Trophoblast cell (in vitro differentiated cells and primary cell): ENCODE data around the gene NPAS1.

Experiments
- DNase-seq, 2 donors: peaks; one replicate each; pipeline ENCODE4 v3.0.0-alpha.2; 2016
- H2AFZ ChIP-seq: 2 replicates; pipeline ENCODE4 v1.6.1; 2013; ENCODE audit warnings: low read length, moderate library complexity, mild to moderate bottlenecking; ENCODE audit not compliant: insufficient read depth, poor library complexity
- H2AK5ac ChIP-seq: 2 replicates; pipeline ENCODE4 v1.6.1; 2013; ENCODE audit warnings: mild to moderate bottlenecking, low read length
- H2BK120ac ChIP-seq: 2 replicates; pipeline ENCODE4 v1.6.1; 2013; ENCODE audit warnings: low read length, mild to moderate bottlenecking, moderate library complexity; ENCODE audit not compliant: insufficient read depth, poor library complexity
- H2BK12ac ChIP-seq: 2 replicates; pipeline ENCODE4 v1.6.1; 2013; ENCODE audit warnings: mild to moderate bottlenecking, low read length, moderate library complexity
- H2BK5ac ChIP-seq: 2 replicates; pipeline ENCODE4 v1.6.1; 2013; ENCODE audit warnings: low read length, low read depth, moderate library complexity, mild to moderate bottlenecking; ENCODE audit not compliant: poor library complexity
- H3K14ac ChIP-seq: 2 replicates; pipeline ENCODE4 v1.6.1; 2013; ENCODE audit warnings: mild to moderate bottlenecking, low read length
- H3K18ac ChIP-seq: 2 replicates; pipeline ENCODE4 v1.6.1; 2013; ENCODE audit warnings: mild to moderate bottlenecking, low read length
- H3K23ac ChIP-seq: 2 replicates; pipeline ENCODE4 v1.6.1; 2013; ENCODE audit warnings: low read length
- H3K27ac ChIP-seq: 2 replicates; pipeline ENCODE4 v1.5.1; 2013; ENCODE audit warnings: low read depth, mild to moderate bottlenecking, inconsistent platforms, low read length, moderate library complexity
- H3K27me3 ChIP-seq: 2 replicates; pipeline ENCODE4 v1.6.1; 2013; ENCODE audit warnings: inconsistent platforms, mild to moderate bottlenecking, low read length, moderate library complexity; ENCODE audit not compliant: insufficient read depth
- H3K36me3 ChIP-seq, 2 experiments: 1 replicate in 1 of 2; 2 replicates in 1 of 2; pipeline ENCODE4 v1.6.1; 2013; ENCODE audit warnings: low read length in 2 of 2, mild to moderate bottlenecking in 2 of 2, moderate library complexity in 1 of 2; ENCODE audit not compliant: insufficient read depth in 2 of 2, control insufficient read depth in 1 of 2
- H3K4ac ChIP-seq: 2 replicates; pipeline ENCODE4 v1.6.1; 2013; ENCODE audit warnings: low read depth, mild to moderate bottlenecking, low read length, moderate library complexity
- H3K4me1 ChIP-seq, 2 experiments: 1 replicate in 1 of 2; 2 replicates in 1 of 2; pipeline ENCODE4 v1.6.1; 2013; ENCODE audit warnings: low read length in 2 of 2, mild to moderate bottlenecking in 2 of 2, moderate library complexity in 1 of 2; ENCODE audit not compliant: insufficient read depth in 2 of 2, control insufficient read depth in 1 of 2
- H3K4me2 ChIP-seq: 2 replicates; pipeline ENCODE4 v1.6.1; 2013; ENCODE audit warnings: inconsistent platforms, mild to moderate bottlenecking, low read length, moderate library complexity
- H3K4me3 ChIP-seq: 2 replicates; pipeline ENCODE4 v1.5.1; 2013; ENCODE audit warnings: mild to moderate bottlenecking, low read depth, low read length, inconsistent platforms
- H3K79me1 ChIP-seq: one replicate; pipeline ENCODE4 v1.6.1; 2013; ENCODE audit warnings: low read length
- H3K79me2 ChIP-seq: 2 replicates; pipeline ENCODE4 v1.6.1; 2013; ENCODE audit warnings: low read length, mild to moderate bottlenecking; ENCODE audit not compliant: control insufficient read depth, insufficient read depth, poor library complexity
- H3K9ac ChIP-seq: 2 replicates; pipeline ENCODE4 v1.6.1; 2013; ENCODE audit warnings: mild to moderate bottlenecking, low read length
- H3K9me3 ChIP-seq: 2 replicates; pipeline ENCODE4 v1.6.1; 2013; ENCODE audit warnings: low read depth, mild to moderate bottlenecking, control low read depth, inconsistent platforms, low read length; ENCODE audit not compliant: insufficient read depth
- H4K12ac ChIP-seq: 2 replicates; pipeline ENCODE4 v1.6.1; 2013; ENCODE audit warnings: low read depth, mild to moderate bottlenecking, low read length, moderate library complexity
- H4K8ac ChIP-seq: 2 replicates; pipeline ENCODE4 v1.6.1; 2013; ENCODE audit warnings: low read depth, mild to moderate bottlenecking, low read length, moderate library complexity
- H4K91ac ChIP-seq: one replicate; pipeline ENCODE4 v1.6.1; 2013; ENCODE audit warnings: low read depth, mild to moderate bottlenecking, low read length, moderate library complexity
- WGBS: extraction: QIAGEN DNeasy Blood & Tissue Kit; methylation state at CpG from one replicate; pipeline ENCODE4 v1.1.7; 2013; ENCODE audit warnings: missing lambda C conversion rate; ENCODE audit not compliant: insufficient read length, insufficient coverage; ENCODE audit errors: extremely low coverage; 5-methylcytosine and 5-hydroxymethylcytosine counted together

NPAS1 gene

DNA sequence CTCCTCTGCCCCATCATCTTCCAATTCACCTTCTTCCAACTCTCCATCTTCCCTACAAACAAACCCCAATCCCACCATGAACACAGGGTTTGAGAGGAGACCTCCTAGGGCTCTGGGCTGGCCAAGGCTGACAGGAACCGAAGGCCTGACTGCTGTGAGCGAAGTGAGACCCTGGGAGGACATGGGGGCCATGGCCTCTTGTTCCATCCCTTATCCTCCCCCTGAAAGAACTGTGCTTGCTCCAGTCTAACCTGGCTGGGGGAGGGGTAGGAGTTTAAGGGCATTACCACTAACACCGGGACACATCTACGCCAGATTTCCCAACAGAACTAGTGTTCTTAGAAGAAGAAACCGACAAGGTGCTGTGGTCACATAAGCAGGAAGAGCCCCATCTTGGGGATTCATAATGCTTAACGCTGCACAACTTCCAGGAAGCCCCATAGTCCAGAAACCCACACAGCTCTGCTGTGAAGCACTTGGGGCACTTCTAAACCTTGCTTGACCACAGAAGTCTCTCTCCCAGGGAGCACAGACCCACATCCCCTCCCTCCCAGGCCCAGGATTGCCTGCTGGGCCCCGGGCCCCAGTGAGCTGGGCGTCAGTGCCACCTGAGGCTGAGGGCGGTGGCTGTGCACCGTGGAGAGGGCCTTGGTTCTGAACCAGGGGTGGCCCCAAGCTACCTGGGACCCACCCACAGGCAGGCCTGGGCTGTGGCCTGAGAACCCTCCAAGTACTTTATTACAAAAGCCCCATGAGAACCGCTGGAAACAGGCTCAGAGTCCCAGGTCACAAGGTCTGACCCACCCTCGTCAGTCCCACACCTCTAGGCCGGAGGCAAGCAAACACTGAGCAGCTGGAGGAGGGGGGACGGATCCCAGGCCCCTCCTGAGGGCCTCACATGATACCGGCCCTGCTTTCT is 75.2 kb downstream of the NPAS1 start:
- H2AFZ ChIP-seq: no peak overlapping the region
- H2BK5ac ChIP-seq: no peak overlapping the region
- no peak overlapping the region for H2AK5ac ChIP-seq
- H3K4me1 ChIP-seq: peaks cover 0 to 15% of the 10 kb centered on the region in 2 experiments
- WGBS: no CpG with 5 or more reads among the region's 15 CpGs
- H4K12ac ChIP-seq: no peak overlapping the region
- no peak overlapping the region for H4K91ac ChIP-seq
- peaks cover 2% of the 10 kb centered on the region for H3K79me1 ChIP-seq
- DNase-seq: no peak
- H3K4ac ChIP-seq: peak overlapping the region; percentile 25
- no peak overlapping the region for H2BK12ac ChIP-seq
- no peaks in the 10 kb centered on the region for H3K27me3 ChIP-seq
- H3K4me3 ChIP-seq: no peak overlapping the region
- no peak overlapping the region for H3K9ac ChIP-seq
- peaks cover 2% of the 10 kb centered on the region for H3K9me3 ChIP-seq
- no peak overlapping the region for H3K27ac ChIP-seq
- H3K4me2 ChIP-seq: no peak overlapping the region
- H3K36me3 ChIP-seq: peaks cover 31 to 36% of the 10 kb centered on the region in 2 experiments
- H3K79me2 ChIP-seq: peaks cover 4% of the 10 kb centered on the region
- H4K8ac ChIP-seq: no peak overlapping the region
- no peak overlapping the region for H3K14ac ChIP-seq
- no peak overlapping the region for H3K18ac ChIP-seq
- no peak overlapping the region for H3K23ac ChIP-seq
- no peak overlapping the region for H2BK120ac ChIP-seq
